ENCODE results near the gene CLNK.

CLNK gene

DNA sequence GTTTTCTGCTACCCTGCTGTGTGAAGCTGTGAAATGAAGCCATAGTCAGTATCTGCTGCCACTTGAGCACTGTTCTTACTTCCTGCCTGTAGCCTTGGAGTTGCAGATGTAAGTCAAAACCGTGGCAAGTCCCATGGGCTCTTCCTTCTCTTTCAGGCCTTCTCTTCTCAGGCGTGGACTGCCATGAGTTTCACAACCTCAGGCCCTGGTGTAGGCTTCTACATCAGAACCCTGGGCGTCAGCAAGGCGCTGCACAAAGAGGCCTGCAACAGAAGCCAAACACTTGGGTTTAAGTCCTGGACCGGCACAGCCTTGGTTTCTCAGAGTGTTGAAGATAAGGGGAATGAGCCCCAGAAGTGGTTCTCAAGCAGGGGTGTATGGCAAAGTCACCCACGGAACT lies 229.8 kb downstream of the CLNK start:
- DNase-seq = peak in 2 of 4 experiments; percentile 4 to 14

DNA sequence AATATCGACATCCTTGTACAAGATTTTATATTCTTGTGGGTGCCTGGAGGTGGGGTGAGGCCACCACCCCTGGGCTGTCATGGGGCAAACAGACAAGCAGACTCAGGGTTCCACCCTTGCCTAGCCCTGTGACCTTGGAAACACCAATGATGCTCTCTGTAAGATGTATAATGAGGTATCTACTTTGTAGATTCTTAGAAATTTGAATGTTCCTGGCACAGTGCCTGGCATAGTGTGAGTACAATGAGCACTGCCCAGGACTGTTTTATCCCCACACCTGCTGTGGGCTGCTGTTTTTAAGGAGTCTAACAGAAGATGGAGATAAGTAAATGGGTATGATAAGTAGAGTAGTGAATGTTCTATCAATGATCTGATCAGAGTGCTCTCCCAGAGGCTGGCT lies 230.4 kb downstream of the CLNK start:
- no peak for DNase-seq

DNA sequence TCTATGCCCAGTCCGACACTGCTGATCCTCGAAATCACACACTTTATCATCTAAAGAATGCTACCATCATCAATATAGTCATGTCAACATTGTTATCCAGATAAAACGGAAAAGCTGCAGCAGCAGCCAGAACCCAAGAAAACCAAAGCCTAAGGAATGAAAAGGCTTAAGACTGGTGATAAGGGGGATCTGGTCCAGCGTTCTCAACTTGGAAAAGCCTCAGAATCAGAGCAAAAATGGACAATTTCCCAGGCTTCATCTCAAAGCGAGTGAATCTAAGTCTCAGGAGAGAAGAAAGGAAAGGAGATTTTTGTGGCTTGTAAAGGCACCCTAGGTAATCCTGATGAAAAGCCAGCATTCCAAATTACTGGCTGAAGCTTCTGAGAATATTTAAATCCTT lies 235.6 kb downstream of the CLNK start:
- DNase-seq = no peak

DNA sequence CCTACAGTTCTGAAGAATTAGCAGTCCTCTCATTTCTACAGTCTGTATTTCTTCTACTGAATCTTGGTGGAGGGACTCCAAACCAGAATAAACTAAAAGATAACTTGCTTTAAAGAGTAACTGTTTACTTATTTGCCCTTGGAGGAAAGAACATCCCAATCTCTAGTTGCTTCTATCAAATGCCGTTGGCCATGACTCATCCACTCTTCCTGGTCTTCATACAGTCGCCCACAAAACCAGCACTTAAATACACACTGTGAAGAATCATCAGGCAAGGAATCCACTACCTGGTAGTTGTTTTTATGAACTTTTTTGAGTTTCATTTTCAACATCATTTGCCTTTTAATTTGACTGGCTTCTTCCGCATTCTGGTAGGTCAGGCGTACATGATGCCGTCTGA lies 241.6 kb downstream of the CLNK start:
- no peak for DNase-seq

DNA sequence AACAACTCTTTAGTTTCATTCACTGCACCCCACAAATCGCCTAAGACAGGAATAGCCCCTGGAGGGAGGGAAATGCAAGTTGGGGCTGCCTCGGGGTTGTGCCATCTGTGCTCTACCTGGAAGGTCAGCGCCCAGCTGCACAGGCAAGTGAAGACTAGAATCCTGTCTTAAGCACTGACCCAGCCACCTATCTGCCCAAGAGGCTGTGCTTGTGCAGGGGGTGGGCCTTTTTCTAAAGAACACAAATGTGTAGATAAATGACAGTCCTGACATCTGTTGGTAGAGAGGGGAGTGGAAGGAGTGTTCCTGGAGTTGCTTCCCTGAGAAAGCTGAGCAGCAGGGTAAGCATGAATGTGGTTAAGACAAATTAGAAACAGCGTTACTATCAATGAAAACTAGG lies 243.1 kb downstream of the CLNK start:
- DNase-seq = no peak

DNA sequence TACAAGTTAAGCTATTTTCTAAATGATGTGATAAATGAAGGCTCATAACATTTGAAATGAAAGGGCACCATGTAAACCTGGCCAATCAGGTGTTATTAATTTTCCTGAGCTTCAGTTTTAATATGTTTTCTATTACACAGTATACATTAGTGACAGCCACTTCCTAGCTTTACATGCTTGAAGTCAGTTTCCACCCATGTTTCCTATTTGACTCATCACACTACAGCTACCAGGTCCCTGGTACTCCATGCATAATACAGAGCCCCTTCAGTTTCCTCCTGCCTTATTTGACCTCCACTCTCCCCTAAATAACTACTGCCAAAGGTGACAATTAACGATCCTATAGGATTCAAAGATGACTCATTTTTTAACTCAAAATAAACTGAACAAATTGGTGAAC lies 245.6 kb downstream of the CLNK start:
- DNase-seq = no peak

DNA sequence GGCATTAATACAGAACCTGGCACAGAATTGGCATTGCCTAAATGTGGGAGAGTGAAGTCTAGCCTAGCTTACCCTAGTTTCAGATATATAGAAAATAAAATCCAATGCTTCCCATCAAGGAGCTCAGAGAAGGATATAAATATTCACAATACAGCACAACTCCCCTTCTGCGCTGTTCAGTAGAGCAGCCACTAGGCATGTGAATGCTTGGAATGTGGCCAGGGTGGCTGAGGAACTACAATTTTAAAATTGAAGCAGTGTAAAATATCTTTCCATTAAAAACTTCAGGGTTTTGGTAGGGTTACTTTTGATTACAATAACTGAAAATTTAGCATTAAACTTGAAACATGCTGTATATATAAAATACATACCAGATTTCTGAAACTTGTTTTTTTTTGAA lies 246.8 kb downstream of the CLNK start:
- DNase-seq = no peak

Data from suppressor macrophage (primary cell).